ENCODE data around the gene SLC13A2.
A peak's percentile ranks its signal among the peaks of the same experiment; 100 is the strongest.
"Not testable (repeated sequence)": the region's sequence is repeated elsewhere in the genome, so short reads cannot be mapped to it uniquely, and the experiment has no call there.

SLC13A2 gene

DNA sequence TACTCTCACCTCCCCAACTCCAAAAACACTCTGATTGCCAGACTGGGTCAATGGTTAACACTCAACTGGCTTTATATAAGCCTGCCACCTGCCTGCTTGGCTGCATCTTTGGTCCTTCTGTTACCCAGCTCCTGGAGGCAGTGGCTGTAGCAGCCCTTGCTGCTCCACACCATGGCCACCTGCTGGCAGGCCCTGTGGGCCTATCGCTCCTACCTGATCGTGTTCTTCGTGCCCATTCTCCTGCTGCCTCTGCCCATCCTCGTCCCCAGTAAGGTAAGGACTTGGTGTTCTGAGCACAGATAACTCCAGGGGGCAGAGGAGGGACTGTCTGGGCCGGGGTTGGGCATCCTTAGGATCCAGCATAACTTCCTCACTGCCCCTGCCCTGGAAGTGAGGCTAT is at the start of gene SLC13A2:
TSS of gene SLC13A2 (plus strand) at position 103 of the 400 bp plus-strand sequence. CDS start at position 172, 69 bp downstream.
- DNase-seq (ENCODE audit: low spot score) (no peak), FAIRE-seq (no peak)

- FAIRE-seq (no peak), DNase-seq (ENCODE audit: low spot score) (no peak)
These were observed 48.2 kb upstream of the SLC13A2 start for GRCh38 chr17:28425206-28425605.

GRCh38 chr17:28426081-28426519 is 47.3 kb upstream of the SLC13A2 start:
- FAIRE-seq = no peak
- DNase-seq (ENCODE audit: low spot score) = no peak

DNA sequence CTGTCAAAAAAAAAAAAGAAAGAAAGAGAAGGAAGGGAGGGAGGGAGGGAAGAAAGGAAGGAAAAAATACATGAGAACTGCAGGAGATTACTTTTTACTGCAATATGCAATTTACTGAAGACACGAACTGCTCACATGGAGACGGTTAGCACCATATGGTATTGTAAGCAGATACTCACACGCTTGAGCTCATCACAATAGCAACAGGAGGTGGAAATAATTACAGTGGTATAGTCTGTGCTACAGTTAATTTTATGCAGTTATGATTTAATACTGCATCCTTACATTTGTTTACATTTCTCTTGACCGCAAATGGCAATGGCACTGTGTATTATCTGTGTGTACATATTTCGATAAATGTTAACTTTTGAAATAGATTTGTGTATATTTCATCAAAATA is 46.1 kb upstream of the SLC13A2 start:
- FAIRE-seq (no peak), DNase-seq (ENCODE audit: low spot score) (no peak)

DNA sequence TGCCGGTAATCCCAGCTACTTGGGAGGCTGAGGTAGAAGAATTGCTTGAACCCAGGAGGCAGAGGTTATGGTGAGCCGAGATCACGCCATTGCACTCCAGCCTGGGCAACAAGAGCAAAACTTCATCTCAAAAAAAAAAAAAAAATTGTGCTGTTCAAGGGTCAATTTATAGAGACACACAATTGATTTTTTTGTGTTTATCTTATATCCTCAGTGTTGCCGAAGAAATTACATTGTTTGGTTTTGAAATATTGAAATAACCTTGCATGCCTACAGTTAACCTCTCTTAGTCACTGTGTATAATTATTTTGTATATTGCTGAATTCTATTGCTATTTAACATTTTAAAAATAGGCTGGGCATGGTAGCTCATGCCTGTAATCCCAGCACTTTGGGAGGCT is 45.5 kb upstream of the SLC13A2 start:
- FAIRE-seq; DNase-seq (ENCODE audit: low spot score): not testable (repeated sequence)

- DNase-seq (ENCODE audit: low spot score) (no peak), FAIRE-seq (no peak)
These were observed 39.7 kb upstream of the SLC13A2 start for GRCh38 chr17:28433721-28434120.

- FAIRE-seq; DNase-seq (ENCODE audit: low spot score): not testable (repeated sequence)
These were observed 39.1 kb upstream of the SLC13A2 start for GRCh38 chr17:28434326-28434725.

DNA sequence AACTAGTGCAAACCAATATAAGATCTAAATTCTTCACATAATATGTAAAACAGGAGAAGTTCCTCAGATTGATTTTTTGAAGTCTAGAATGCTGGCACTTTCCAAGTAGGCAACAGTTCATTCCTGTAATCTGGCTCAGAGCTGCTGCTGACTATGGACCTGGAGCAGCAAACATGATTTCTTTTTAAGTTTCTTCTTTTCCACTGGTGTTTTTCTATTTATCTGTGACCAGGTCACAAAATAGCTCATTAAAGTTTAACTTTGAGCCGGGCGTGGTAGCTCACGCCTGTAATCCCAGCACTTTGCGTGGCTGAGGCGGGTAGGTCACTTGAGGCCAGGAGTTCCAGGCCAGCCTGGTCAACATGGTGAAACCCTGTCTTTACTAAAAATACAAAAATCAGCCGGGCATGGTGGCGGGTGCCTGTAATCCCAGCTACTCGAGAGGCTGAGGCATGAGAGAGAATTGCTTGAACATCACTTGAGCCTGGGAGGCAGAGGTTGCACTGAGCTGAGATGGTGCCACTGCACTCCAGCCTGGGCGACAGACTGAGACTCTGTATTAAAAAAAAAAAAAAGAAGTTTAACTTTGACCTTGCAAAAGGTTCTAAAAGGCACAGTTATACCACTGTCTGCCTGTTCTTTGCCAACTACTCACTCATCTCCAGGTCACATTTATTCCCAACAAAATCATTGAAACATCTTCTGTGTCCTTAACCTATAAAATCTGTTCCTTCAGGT is 29.4 kb upstream of the SLC13A2 start:
- no peak for FAIRE-seq
- DNase-seq (ENCODE audit: low spot score) = no peak

- no peak for DNase-seq (ENCODE audit: low spot score)
- FAIRE-seq = peak; percentile 53
These were observed 26.6 kb upstream of the SLC13A2 start for GRCh38 chr17:28446716-28447395.

DNA sequence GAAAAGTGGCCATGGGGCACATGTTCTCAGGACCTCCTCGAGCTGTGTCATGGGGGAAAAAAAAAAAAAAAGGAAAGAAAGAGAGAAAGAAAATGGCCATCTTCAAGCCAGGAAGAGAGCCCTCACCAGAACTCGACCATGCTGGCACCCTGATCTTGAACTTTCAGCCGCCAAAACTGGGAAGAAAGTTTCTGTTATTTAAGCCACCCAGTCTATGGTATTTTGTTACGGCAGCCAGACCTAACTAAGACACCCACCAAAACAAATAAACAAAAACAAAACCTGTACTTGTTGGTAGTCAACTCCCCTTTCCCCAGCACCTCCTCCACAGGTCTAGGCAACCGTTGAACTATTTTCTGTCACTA is 26.1 kb upstream of the SLC13A2 start:
- no peak for FAIRE-seq

GRCh38 chr17:28449859-28450258 is 23.6 kb upstream of the SLC13A2 start:
- DNase-seq (ENCODE audit: low spot score) (no peak), FAIRE-seq (no peak)

More for the DNA sequence above, 26.1 kb upstream of the SLC13A2 start:
- DNase-seq (ENCODE audit: low spot score) = no peak

GRCh38 chr17:28457890-28458289 is 15.6 kb upstream of the SLC13A2 start:
- DNase-seq (ENCODE audit: low spot score) (no peak), FAIRE-seq (no peak)

GRCh38 chr17:28458881-28459280 is 14.6 kb upstream of the SLC13A2 start:
- FAIRE-seq; DNase-seq (ENCODE audit: low spot score): not testable (repeated sequence)

- DNase-seq (ENCODE audit: low spot score) (no peak), FAIRE-seq (no peak)
These were observed 12.5 kb upstream of the SLC13A2 start for GRCh38 chr17:28460901-28461300.

- no peak for DNase-seq (ENCODE audit: low spot score)
- FAIRE-seq = no peak
These were observed 7.4 kb upstream of the SLC13A2 start for GRCh38 chr17:28466001-28466400.

DNA sequence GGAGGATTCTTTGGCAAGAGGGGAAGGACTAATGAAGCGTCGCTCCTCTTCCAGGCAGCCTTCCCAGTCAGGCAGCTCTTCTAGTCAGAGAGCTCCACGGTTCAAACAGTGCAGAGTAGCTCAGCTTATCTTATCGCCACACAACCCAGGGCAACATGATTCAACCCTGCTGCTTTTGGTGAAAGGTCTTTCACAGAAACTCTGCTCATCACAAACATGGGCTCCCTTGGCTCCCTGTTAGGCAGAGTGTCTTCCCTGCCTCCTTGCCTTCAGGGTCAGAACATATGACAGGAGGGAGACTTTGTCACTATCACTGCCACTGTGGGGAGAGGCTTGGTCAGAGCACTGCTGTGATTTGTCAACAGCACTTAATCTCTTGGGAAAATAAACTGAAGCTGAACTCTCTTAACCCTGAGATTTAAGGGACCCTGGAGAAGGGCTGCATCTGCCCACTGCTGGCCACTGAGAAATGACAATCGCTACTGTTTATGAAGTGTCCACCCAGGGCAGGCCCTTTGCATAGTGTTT is 6.9 kb upstream of the SLC13A2 start:
- no peak for DNase-seq (ENCODE audit: low spot score)
- no peak for FAIRE-seq

DNA sequence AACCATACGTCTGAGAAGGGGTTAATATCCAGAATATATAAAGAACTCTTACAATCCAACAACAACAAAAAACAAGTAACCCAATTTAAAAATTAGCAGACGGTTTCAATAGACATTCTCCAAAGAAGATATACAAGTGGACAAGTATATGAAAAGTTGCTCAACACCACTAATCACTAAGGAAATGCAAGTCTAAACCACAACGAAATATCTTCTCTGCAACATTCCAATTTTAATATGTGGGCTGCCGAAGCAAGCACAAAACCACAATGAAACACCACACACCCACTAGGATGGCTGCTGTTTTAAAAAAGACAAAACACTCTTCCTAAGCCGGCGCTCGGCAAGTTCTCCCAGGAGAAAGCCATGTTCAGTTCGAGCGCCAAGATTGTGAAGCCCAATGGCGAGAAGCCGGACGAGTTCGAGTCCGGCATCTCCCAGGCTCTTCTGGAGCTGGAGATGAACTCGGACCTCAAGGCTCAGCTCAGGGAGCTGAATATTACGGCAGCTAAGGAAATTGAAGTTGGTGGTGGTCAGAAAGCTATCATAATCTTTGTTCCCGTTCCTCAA is 5.9 kb upstream of the SLC13A2 start:
- no peak for FAIRE-seq
- DNase-seq (ENCODE audit: low spot score) = no peak

DNA sequence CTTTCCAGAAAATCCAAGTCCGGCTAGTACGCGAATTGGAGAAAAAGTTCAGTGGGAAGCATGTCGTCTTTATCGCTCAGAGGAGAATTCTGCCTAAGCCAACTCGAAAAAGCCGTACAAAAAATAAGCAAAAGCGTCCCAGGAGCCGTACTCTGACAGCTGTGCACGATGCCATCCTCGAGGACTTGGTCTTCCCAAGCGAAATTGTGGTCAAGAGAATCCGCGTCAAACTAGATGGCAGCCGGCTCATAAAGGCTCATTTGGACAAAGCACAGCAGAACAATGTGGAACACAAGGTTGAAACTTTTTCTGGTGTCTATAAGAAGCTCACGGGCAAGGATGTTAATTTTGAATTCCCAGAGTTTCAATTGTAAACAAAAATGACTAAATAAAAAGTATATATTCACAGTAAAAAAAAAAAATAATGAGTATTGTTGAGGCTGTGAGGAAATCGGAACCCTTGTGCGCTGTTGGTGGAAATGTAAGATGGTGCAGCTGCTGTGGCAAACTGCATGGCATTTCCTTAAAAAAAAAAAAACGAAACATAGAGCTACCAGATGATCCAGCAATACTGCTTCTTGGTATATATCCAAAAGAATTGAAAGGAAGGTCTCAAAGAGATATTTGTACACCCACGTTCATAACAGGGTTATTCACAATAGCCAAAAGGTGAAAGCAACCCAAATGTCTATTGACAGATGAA is 5.3 kb upstream of the SLC13A2 start:
- FAIRE-seq; DNase-seq (ENCODE audit: low spot score): not testable (repeated sequence)

DNA sequence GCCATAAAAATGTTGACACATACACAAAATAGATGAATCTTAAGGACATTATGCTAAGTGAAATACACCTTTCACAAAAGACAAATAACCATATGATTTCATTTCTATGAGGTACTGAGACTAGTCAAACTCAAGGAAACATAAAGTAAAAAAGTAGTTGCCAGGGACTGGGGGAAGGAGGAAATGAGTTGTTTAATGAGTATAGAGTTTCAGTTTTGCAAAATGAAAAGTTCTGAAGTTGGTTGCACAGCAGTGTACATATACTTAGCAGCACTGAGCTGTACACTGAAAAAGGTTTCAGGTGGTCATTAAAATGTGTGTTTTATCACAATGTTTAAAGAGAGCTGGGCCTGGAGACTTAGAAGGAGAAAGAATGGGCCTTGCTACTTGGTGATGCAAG is 4.7 kb upstream of the SLC13A2 start:
- DNase-seq (ENCODE audit: low spot score) (no peak), FAIRE-seq (no peak)

GRCh38 chr17:28469376-28469775 is 4.1 kb upstream of the SLC13A2 start:
- DNase-seq (ENCODE audit: low spot score) = no peak
- FAIRE-seq = no peak

- no peak for DNase-seq (ENCODE audit: low spot score)
- FAIRE-seq = no peak
These were observed 3.1 kb upstream of the SLC13A2 start for GRCh38 chr17:28470266-28470913.
